H1 (cell line): ENCODE results near the gene MACC1. TPM values are rescaled to one million over a fixed set of nuclear protein-coding genes. Genes with fewer than 3 reads are reported as not detected.
"Not testable (repeated sequence)": the region's sequence is repeated elsewhere in the genome, so short reads cannot be mapped to it uniquely, and the experiment has no call there.

Source experiments
- CTCF ChIA-PET: fragments of 300-600 bp; sonication (Branson Sonifier 250); formaldehyde crosslinking; loops from one replicate; lab custom pipeline; 2021; ENCODE audit not compliant: partially characterized antibody; lab: Charles Lee
- POLR2A ChIA-PET: fragments of 300-600 bp; sonication (Branson Sonifier 250); formaldehyde crosslinking; loops from one replicate; lab custom pipeline; 2021; ENCODE audit warnings: inconsistent platforms; ENCODE audit not compliant: partially characterized antibody; lab: Charles Lee
- DNase-seq, 2 experiments: peaks; one replicate each; pipeline versions ENCODE4 v3.0.0 to v3.0.0-alpha.2; 2010 to 2022; ENCODE audit warnings: low spot score in 2 of 2, low read depth in 1 of 2, mixed read lengths in 1 of 2
- FAIRE-seq: peaks from 2 replicates; lab custom pipeline; 2011; peaks lifted over from hg19 to GRCh38; lab: Jason Lieb, UNC
- H2AFZ ChIP-seq: 2 replicates; pipeline ENCODE4 v1.8.1; 2012; ENCODE audit warnings: low read length, inconsistent platforms
- H2AK5ac ChIP-seq: 2 replicates; pipeline ENCODE4 v1.6.1; 2013; ENCODE audit warnings: low read depth, low read length
- H2BK120ac ChIP-seq: replicated peaks from 2 replicates; pipeline ENCODE3; 2013; ENCODE audit warnings: low read depth, low read length, inconsistent platforms
- H2BK12ac ChIP-seq: 2 replicates; pipeline ENCODE4 v1.6.1; 2013; ENCODE audit warnings: low read depth, low read length
- H2BK15ac ChIP-seq: 2 replicates; pipeline ENCODE4 v1.6.1; 2013; ENCODE audit warnings: low read length
- H2BK20ac ChIP-seq: 2 replicates; pipeline ENCODE4 v1.6.1; 2013; ENCODE audit warnings: low read length
- H2BK5ac ChIP-seq: 2 replicates; pipeline ENCODE4 v1.6.1; 2013; ENCODE audit warnings: low read depth, low read length
- H3K14ac ChIP-seq: 2 replicates; pipeline ENCODE4 v1.6.1; 2013; ENCODE audit warnings: inconsistent platforms; ENCODE audit not compliant: insufficient read length
- H3K18ac ChIP-seq: 2 replicates; pipeline ENCODE4 v1.6.1; 2013; ENCODE audit warnings: low read length; ENCODE audit errors: extremely low read depth
- H3K23ac ChIP-seq: 2 replicates; pipeline ENCODE4 v1.6.1; 2013; ENCODE audit warnings: inconsistent platforms; ENCODE audit not compliant: insufficient read length
- H3K23me2 ChIP-seq: 2 replicates; pipeline ENCODE4 v1.6.1; 2013; ENCODE audit warnings: low read depth, low read length
- H3K27ac ChIP-seq: 2 replicates; pipeline ENCODE4 v1.6.1; 2011; ENCODE audit warnings: low read depth, low read length, inconsistent platforms
- H3K27me3 ChIP-seq, 4 experiments: replicated peaks in 1 of 4; 1 replicate in 1 of 4; 2 replicates in 3 of 4; pipeline versions ENCODE4 v1.6.1 to v1.8.1; 2011 to 2013; ENCODE audit warnings: low read length in 3 of 4, mild to moderate bottlenecking in 3 of 4, inconsistent platforms in 2 of 4, mixed read lengths in 2 of 4, moderate library complexity in 1 of 4; ENCODE audit not compliant: control insufficient read depth in 3 of 4, insufficient read depth in 3 of 4; ENCODE audit errors: extremely low read depth in 1 of 4
- H3K36me3 ChIP-seq, 4 experiments: 2 replicates each; pipeline versions ENCODE4 v1.6.1 to v1.8.1; 2011 to 2013; ENCODE audit warnings: mild to moderate bottlenecking in 4 of 4, low read length in 3 of 4, moderate library complexity in 2 of 4, control low read depth in 1 of 4, inconsistent platforms in 1 of 4; ENCODE audit not compliant: insufficient read depth in 4 of 4, control insufficient read depth in 2 of 4
- H3K4ac ChIP-seq: replicated peaks from 2 replicates; pipeline ENCODE3; 2013; ENCODE audit warnings: low read length, low read depth, mixed read lengths, inconsistent platforms; ENCODE audit not compliant: insufficient read length
- H3K4me1 ChIP-seq, 4 experiments: replicated peaks in 1 of 4; 1 replicate in 1 of 4; 2 replicates in 3 of 4; pipeline versions ENCODE4 v1.6.1 to v1.8.1; 2011 to 2013; ENCODE audit warnings: low read length in 3 of 4, inconsistent platforms in 2 of 4, mixed read lengths in 1 of 4; ENCODE audit not compliant: insufficient read depth in 4 of 4, control insufficient read depth in 3 of 4
- H3K4me2 ChIP-seq, 2 experiments: 2 replicates each; pipeline versions ENCODE4 v1.6.1 to v1.8.1; 2011 to 2013; ENCODE audit warnings: low read depth in 2 of 2, low read length in 2 of 2, control low read depth in 1 of 2, inconsistent platforms in 1 of 2, mild to moderate bottlenecking in 1 of 2; ENCODE audit not compliant: insufficient read depth in 1 of 2
- H3K4me3 ChIP-seq, 4 experiments: fragments of 200-600, 300-600 bp in 1 of 4; sonication (generic), shearing (Covaris generic), sonication (Bioruptor Twin) in 1 of 4; 2 replicates each; pipeline versions ENCODE4 v1.5.1 to v1.8.1; 2011 to 2016; ENCODE audit warnings: low read length in 4 of 4, low read depth in 3 of 4, control low read depth in 2 of 4, inconsistent platforms in 2 of 4, mild to moderate bottlenecking in 2 of 4, mixed read lengths in 1 of 4, moderate library complexity in 1 of 4; ENCODE audit not compliant: insufficient read depth in 2 of 4; ENCODE audit errors: extremely low read depth in 1 of 4
- H3K56ac ChIP-seq: replicated peaks from 2 replicates; pipeline ENCODE3; 2013; ENCODE audit warnings: low read depth, mild to moderate bottlenecking, mixed read lengths, low read length, inconsistent platforms; ENCODE audit not compliant: insufficient read length
- H3K79me1 ChIP-seq: 2 replicates; pipeline ENCODE4 v1.6.1; 2013; ENCODE audit warnings: low read depth, low read length, control low read depth
- H3K79me2 ChIP-seq, 2 experiments: 2 replicates each; pipeline versions ENCODE4 v1.6.1 to v1.8.1; 2012 to 2013; ENCODE audit warnings: low read length in 2 of 2, mild to moderate bottlenecking in 2 of 2, inconsistent platforms in 1 of 2; ENCODE audit not compliant: insufficient read depth in 2 of 2, control insufficient read depth in 1 of 2
- H3K9ac ChIP-seq, 4 experiments: replicated peaks in 1 of 4; 1 replicate in 1 of 4; 2 replicates in 3 of 4; pipeline versions ENCODE4 v1.6.1 to v1.8.1; 2011 to 2013; ENCODE audit warnings: low read depth in 3 of 4, low read length in 3 of 4, control low read depth in 2 of 4, mild to moderate bottlenecking in 2 of 4, moderate library complexity in 2 of 4, inconsistent platforms in 1 of 4; ENCODE audit errors: extremely low read depth in 1 of 4
- H3K9me3 ChIP-seq, 2 experiments: 2 replicates each; pipeline versions ENCODE4 v1.6.1 to v1.8.1; 2012 to 2013; ENCODE audit warnings: mild to moderate bottlenecking in 2 of 2, moderate library complexity in 2 of 2, control low read depth in 1 of 2, inconsistent platforms in 1 of 2, low read depth in 1 of 2, low read length in 1 of 2, mixed read lengths in 1 of 2; ENCODE audit not compliant: insufficient read depth in 2 of 2
- H4K20me1 ChIP-seq, 2 experiments: replicated peaks in 1 of 2; 2 replicates each; pipeline versions ENCODE3 to v1.8.1; 2011 to 2013; ENCODE audit warnings: inconsistent platforms in 2 of 2, low read length in 2 of 2, mild to moderate bottlenecking in 1 of 2; ENCODE audit not compliant: insufficient read depth in 2 of 2, control insufficient read depth in 1 of 2
- H4K5ac ChIP-seq: 2 replicates; pipeline ENCODE4 v1.6.1; 2013; ENCODE audit warnings: low read length, low read depth, mixed read lengths, inconsistent platforms; ENCODE audit not compliant: insufficient read length
- H4K8ac ChIP-seq: 2 replicates; pipeline ENCODE4 v1.8.0; 2013; ENCODE audit warnings: mild to moderate bottlenecking, moderate library complexity, low read length, inconsistent platforms; ENCODE audit not compliant: insufficient read depth; ENCODE audit errors: extremely low read depth
- H4K91ac ChIP-seq: replicated peaks from 2 replicates; pipeline ENCODE3; 2013; ENCODE audit warnings: low read length, mixed read lengths, inconsistent platforms; ENCODE audit not compliant: insufficient read length
- WGBS, 2 experiments: shearing (Covaris generic) in 1 of 2; methylation state at CpG; one replicate each; pipeline versions ENCODE4 v1.1.6 to v1.1.7; 2013 to 2015; ENCODE audit warnings: low lambda C conversion rate in 2 of 2, mixed read lengths in 2 of 2, inconsistent platforms in 1 of 2, low coverage in 1 of 2, missing lambda C conversion rate in 1 of 2; ENCODE audit not compliant: insufficient replicate concordance in 2 of 2, insufficient coverage in 1 of 2, insufficient read length in 1 of 2; ENCODE audit errors: extremely low coverage in 1 of 2, missing lambda C conversion rate in 1 of 2; 5-methylcytosine and 5-hydroxymethylcytosine counted together
- polyA plus RNA-seq, 7 experiments: library from polyadenylated mRNA; depleted of rRNA in 3 of 7; stranded (reverse) in 5 of 7; unstranded in 2 of 7; fragments of >200 nt in 5 of 7; fragments of 200-250 nt in 2 of 7; gene quantifications; 1 replicate in 5 of 7; 2 replicates in 1 of 7; 4 replicates in 1 of 7; pipeline versions ENCODE4 v1.2.1 to v1.2.3, GENCODE V29; 2011 to 2013; ENCODE audit warnings: missing spikeins in 2 of 7, mixed read lengths in 2 of 7
- total RNA-seq: library from RNA; stranded (reverse); fragmentation: NEBNext Ultra II Directional; extraction: Animal tissue kit (Norgen Biotek cat#: 25700); gene quantifications from 2 replicates; pipeline ENCODE4 v1.2.1, GENCODE V29; 2021

Gene MACC1
- total and polyA plus RNA-seq, 2 of the 8 experiments (the other 6 are each of a cell fraction or from before 2014, with no cell fraction given), result 2.0 to 17.2 TPM

DNA sequence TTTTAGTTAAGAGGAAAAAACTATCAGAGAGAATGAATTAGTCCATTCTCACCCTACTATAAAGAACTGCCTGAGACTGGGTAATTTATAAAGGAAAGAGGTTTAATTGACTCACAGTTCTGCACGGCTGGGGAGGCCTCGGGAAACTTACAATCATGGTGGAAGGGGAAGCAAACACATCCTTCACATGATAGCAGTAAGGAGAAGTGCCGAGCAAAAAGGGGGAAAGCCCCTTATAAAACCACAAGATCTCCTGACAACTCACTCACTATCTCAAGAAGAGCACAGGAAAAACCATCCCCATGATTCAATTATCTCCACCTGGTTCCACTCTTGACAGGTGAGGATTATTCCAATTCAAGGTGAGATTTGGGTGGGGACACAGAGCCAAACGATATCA is 29.3 kb downstream of the MACC1 start:
- H3K23ac ChIP-seq, H2BK5ac ChIP-seq, H3K14ac ChIP-seq, H3K4me1 ChIP-seq, FAIRE-seq, H2BK15ac ChIP-seq, H3K79me1 ChIP-seq, H2AFZ ChIP-seq, H3K27ac ChIP-seq, H3K18ac ChIP-seq, H4K20me1 ChIP-seq, POLR2A ChIA-PET, DNase-seq, H2AK5ac ChIP-seq, H4K91ac ChIP-seq, H3K9ac ChIP-seq, H3K4me2 ChIP-seq, H3K56ac ChIP-seq, H3K23me2 ChIP-seq, H2BK20ac ChIP-seq, H3K9me3 ChIP-seq, H4K5ac ChIP-seq, H2BK12ac ChIP-seq, H3K79me2 ChIP-seq, H2BK120ac ChIP-seq, H3K4me3 ChIP-seq, H3K27me3 ChIP-seq, H3K36me3 ChIP-seq, H4K8ac ChIP-seq, H3K4ac ChIP-seq: not testable (repeated sequence)
- CTCF ChIA-PET, result interaction anchor here (0.8 to 3.6 kb wide), 3 partner anchors 10 to 18 kb away, joined by 3 to 14 read pairs (median 4); no protein-coding TSS in a partner anchor
- 96% methylated on average over 4 of the region's 4 CpGs; no CpG with 5 or more reads in 1 of the 2 experiments for WGBS, 2 experiments
